Activated CD8-positive, alpha-beta T cell treated with anti-CD3 and anti-CD28 coated beads, Interleukin-2, amount 10 ng/mL, durations not matched to agents 7 days and 5 days (primary cell): ENCODE measurements around the gene ALPL. TPM values are rescaled to one million over a fixed set of nuclear protein-coding genes. Genes with fewer than 3 reads are reported as not detected.

Source experiments
- ATAC-seq: fragments of 150-1000 bp; cut with Tn5 transposase; one replicate; pipeline ENCODE4 v1.10.0; 2021; ENCODE audit warnings: moderate library complexity
- CTCF ChIA-PET: fragments of 350-600 bp; sonication (Branson Sonifier 250); formaldehyde crosslinking; loops from one replicate; lab custom pipeline; 2021; ENCODE audit warnings: antibody characterized with exemption; lab: Charles Lee
- POLR2A ChIA-PET: fragments of 350-600 bp; sonication (Branson Sonifier 250); formaldehyde crosslinking; loops from one replicate; lab custom pipeline; 2021; ENCODE audit warnings: antibody characterized with exemption; lab: Charles Lee
- DNase-seq: peaks from one replicate; pipeline ENCODE4 v3.0.0-alpha.2; 2020
- H3K27ac Mint-ChIP-seq: one replicate; pipeline ENCODE4 v1.8.0; 2021; ENCODE audit warnings: mild to moderate bottlenecking, mixed read lengths
- H3K27me3 Mint-ChIP-seq: one replicate; pipeline ENCODE4 v1.8.0; 2021; ENCODE audit warnings: low read depth, mixed read lengths
- H3K36me3 Mint-ChIP-seq: one replicate; pipeline ENCODE4 v1.8.0; 2021; ENCODE audit warnings: low read depth, mixed read lengths
- H3K4me1 Mint-ChIP-seq: one replicate; pipeline ENCODE4 v1.8.0; 2021; ENCODE audit warnings: low read depth, mixed read lengths
- H3K4me3 Mint-ChIP-seq: one replicate; pipeline ENCODE4 v1.8.0; 2021; ENCODE audit warnings: mild to moderate bottlenecking, mixed read lengths
- H3K9me3 Mint-ChIP-seq: one replicate; pipeline ENCODE4 v1.8.0; 2022; ENCODE audit warnings: mixed read lengths; ENCODE audit not compliant: insufficient read depth
- total RNA-seq, 2 experiments: library from RNA; stranded (reverse); gene quantifications; one replicate each; pipeline ENCODE4 v1.2.3, GENCODE V29; 2021

ALPL gene
- total RNA-seq, 2 experiments from 2014 or later: not detected

- ATAC-seq (no peak), DNase-seq (no peak)
- CTCF ChIA-PET: no interaction called here
- no peak overlapping the region for H3K27ac Mint-ChIP-seq
- H3K4me1 Mint-ChIP-seq: no peaks in the 10 kb centered on the region
- no peaks in the 10 kb centered on the region for H3K36me3 Mint-ChIP-seq
- no peaks in the 10 kb centered on the region for H3K27me3 Mint-ChIP-seq
- H3K9me3 Mint-ChIP-seq: no peaks in the 10 kb centered on the region
- no peak overlapping the region for H3K4me3 Mint-ChIP-seq
- POLR2A ChIA-PET: no interaction called here
These were observed 59.0 kb downstream of the ALPL start for GRCh38 chr1:21568006-21568746.

GRCh38 chr1:21568809-21569385 is 59.7 kb downstream of the ALPL start:
- H3K27ac Mint-ChIP-seq: no peak overlapping the region
- CTCF ChIA-PET: no interaction called here

DNA sequence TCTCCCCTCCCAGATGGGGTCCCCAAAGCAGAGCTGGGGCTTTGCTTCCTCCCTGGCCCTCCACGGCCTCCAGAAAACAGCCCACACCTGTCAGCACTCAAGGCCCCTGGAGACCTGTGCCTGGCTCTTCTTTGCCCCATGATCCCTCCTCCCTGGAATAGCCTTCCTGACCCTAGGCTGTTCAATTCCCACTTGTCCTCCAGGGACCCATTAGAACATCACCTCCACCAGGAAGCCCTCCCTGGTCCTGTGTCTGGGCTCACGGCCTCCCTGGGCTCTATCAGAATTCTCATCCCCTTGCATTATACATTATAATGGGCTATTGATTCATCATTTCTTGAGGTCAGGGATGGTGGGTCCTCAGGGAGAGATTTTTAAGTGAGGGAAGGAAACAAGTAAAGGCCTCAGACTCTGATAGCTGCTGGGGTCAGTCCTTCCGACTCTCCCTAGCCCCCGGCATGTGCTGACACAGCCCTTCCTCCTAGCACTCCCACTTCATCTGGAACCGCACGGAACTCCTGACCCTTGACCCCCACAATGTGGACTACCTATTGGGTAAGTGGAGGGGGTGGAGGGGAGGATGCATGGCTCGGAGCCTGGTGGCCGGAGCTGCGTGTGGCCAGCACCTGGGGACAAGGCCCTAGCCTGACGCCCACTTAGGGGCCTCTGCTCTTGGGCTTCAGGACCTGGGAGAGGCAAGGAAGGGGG is 60.8 kb downstream of the ALPL start:
- H3K36me3 Mint-ChIP-seq: no peaks in the 10 kb centered on the region
- no peaks in the 10 kb centered on the region for H3K9me3 Mint-ChIP-seq
- no peak overlapping the region for H3K4me3 Mint-ChIP-seq
- ATAC-seq (no peak), DNase-seq (no peak)
- ChIA-PET POLR2A (no interaction called here), CTCF (no interaction called here)
- H3K27ac Mint-ChIP-seq: no peak overlapping the region
- H3K27me3 Mint-ChIP-seq: peaks cover 10% of the 10 kb centered on the region
- peaks cover 3% of the 10 kb centered on the region for H3K4me1 Mint-ChIP-seq

More at GRCh38 chr1:21568809-21569385, 59.7 kb downstream of the ALPL start:
- Mint-ChIP-seq H3K36me3 (no peaks in the 10 kb centered on the region), H3K27me3 (peaks cover 4% of the 10 kb centered on the region), H3K4me1 (no peaks in the 10 kb centered on the region), H3K9me3 (no peaks in the 10 kb centered on the region), H3K4me3 (no peak overlapping the region)
- DNase-seq: no peak
- POLR2A ChIA-PET: no interaction called here
- no peak for ATAC-seq

GRCh38 chr1:21570528-21570875 is 61.3 kb downstream of the ALPL start:
- no peak for ATAC-seq
- DNase-seq: no peak
- peaks cover 3% of the 10 kb centered on the region for H3K4me1 Mint-ChIP-seq
- no peak overlapping the region for H3K27ac Mint-ChIP-seq
- CTCF ChIA-PET: no interaction called here
- no peak overlapping the region for H3K4me3 Mint-ChIP-seq
- no peaks in the 10 kb centered on the region for H3K9me3 Mint-ChIP-seq
- peaks cover 10% of the 10 kb centered on the region for H3K27me3 Mint-ChIP-seq
- H3K36me3 Mint-ChIP-seq: no peaks in the 10 kb centered on the region
- POLR2A ChIA-PET: no interaction called here

DNA sequence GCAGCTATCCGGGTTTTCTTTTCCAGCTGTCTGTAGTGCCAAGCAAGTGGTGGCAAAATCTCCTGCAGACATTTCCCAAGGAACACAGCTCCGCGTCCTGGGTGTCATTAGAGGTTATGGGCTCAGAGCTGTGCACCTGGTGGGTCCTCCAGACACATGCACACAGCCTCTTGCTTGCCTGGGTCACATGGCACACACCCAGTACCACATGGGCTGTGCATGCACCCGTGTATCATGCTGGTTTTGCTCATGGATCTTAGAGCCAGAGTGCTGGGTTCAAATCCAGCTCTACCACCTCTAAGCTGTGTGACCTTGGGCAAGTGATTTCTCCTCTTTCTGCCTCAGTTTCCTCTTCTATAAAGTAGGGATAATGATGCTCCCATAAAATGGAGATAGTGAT is 61.7 kb downstream of the ALPL start:
- no peaks in the 10 kb centered on the region for H3K9me3 Mint-ChIP-seq
- peaks cover 10% of the 10 kb centered on the region for H3K27me3 Mint-ChIP-seq
- no peak overlapping the region for H3K4me3 Mint-ChIP-seq
- CTCF ChIA-PET: no interaction called here
- ATAC-seq (no peak), DNase-seq (no peak)
- no peaks in the 10 kb centered on the region for H3K36me3 Mint-ChIP-seq
- POLR2A ChIA-PET: no interaction called here
- no peak overlapping the region for H3K27ac Mint-ChIP-seq
- H3K4me1 Mint-ChIP-seq: peaks cover 3% of the 10 kb centered on the region

GRCh38 chr1:21572221-21572620 is 63.0 kb downstream of the ALPL start:
- ChIA-PET CTCF (no interaction called here), POLR2A (no interaction called here)

GRCh38 chr1:21572735-21573277 is 63.6 kb downstream of the ALPL start:
- H3K36me3 Mint-ChIP-seq: no peaks in the 10 kb centered on the region
- ChIA-PET POLR2A (no interaction called here), CTCF (no interaction called here)
- H3K9me3 Mint-ChIP-seq: no peaks in the 10 kb centered on the region
- no peak overlapping the region for H3K27ac Mint-ChIP-seq
- no peak for DNase-seq
- H3K27me3 Mint-ChIP-seq: peaks cover 10% of the 10 kb centered on the region
- ATAC-seq: no peak
- peaks cover 3% of the 10 kb centered on the region for H3K4me1 Mint-ChIP-seq
- H3K4me3 Mint-ChIP-seq: no peak overlapping the region

More at GRCh38 chr1:21572221-21572620, 63.0 kb downstream of the ALPL start:
- Mint-ChIP-seq H3K27me3 (peaks cover 10% of the 10 kb centered on the region), H3K4me3 (no peak overlapping the region), H3K4me1 (peaks cover 3% of the 10 kb centered on the region), H3K27ac (no peak overlapping the region), H3K9me3 (no peaks in the 10 kb centered on the region), H3K36me3 (no peaks in the 10 kb centered on the region)
- DNase-seq (no peak), ATAC-seq (no peak)

DNA sequence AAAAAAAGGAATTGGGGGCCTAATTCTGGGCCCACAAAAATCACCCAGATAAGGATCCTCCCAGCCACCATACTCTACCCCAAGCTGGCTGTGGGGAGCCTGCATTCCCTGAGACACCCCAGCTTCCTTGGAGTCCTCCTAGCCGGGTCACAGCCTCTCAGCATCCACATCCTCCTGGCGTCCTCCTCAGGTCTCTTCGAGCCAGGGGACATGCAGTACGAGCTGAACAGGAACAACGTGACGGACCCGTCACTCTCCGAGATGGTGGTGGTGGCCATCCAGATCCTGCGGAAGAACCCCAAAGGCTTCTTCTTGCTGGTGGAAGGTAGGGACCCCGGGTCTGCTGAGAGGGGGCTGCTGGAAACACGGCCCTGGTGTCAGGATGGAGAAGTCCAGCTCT is 64.3 kb downstream of the ALPL start:
- Mint-ChIP-seq H3K27me3 (peaks cover 10% of the 10 kb centered on the region), H3K4me1 (peaks cover 3% of the 10 kb centered on the region), H3K9me3 (no peaks in the 10 kb centered on the region), H3K4me3 (no peak overlapping the region), H3K27ac (no peak overlapping the region), H3K36me3 (no peaks in the 10 kb centered on the region)
- ChIA-PET CTCF (no interaction called here), POLR2A (no interaction called here)
- DNase-seq (no peak), ATAC-seq (no peak)

GRCh38 chr1:21573971-21574465 is 64.8 kb downstream of the ALPL start:
- H3K4me3 Mint-ChIP-seq: no peak overlapping the region
- DNase-seq: peak; percentile 45
- CTCF ChIA-PET: no interaction called here

DNA sequence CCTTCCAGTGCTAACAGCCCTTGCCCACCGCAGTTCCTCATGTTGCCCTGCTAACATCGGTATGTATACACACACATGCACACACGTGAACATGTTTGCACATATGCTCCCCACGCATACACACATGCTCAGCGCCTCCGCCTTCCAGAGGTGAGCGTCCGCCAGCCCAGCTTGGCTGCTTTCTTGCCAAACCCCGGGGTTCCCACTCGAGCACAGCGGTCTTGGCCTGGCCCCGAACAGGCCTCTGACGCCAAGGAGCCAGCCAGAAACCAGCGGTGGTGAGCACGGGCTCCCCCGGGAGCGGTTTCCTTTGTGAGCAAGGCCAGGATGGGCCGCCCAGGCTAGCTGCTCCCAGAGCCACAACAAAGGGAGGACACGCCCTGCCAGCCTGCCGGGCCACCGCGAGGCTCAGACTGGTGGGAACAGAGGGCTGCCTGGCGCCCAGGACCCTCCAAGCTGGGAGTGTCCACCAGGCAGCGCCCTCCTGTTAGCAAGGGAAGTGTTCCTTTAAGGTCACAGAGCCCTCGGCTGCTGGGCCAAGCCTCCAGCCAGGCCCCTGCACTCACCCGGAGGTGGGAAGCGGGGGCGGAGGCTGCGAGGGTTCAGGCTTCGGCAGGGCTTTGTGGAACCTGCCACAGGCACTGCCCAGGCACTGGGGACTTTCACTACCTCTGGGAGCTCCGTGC is 65.4 kb downstream of the ALPL start:
- ChIA-PET POLR2A (no interaction called here), CTCF (no interaction called here)
- no peaks in the 10 kb centered on the region for H3K36me3 Mint-ChIP-seq
- H3K27me3 Mint-ChIP-seq: peaks cover 10% of the 10 kb centered on the region
- no peaks in the 10 kb centered on the region for H3K9me3 Mint-ChIP-seq
- no peak overlapping the region for H3K27ac Mint-ChIP-seq
- ATAC-seq (no peak), DNase-seq (no peak)
- H3K4me3 Mint-ChIP-seq: no peak overlapping the region
- H3K4me1 Mint-ChIP-seq: peaks cover 3% of the 10 kb centered on the region

More at GRCh38 chr1:21573971-21574465, 64.8 kb downstream of the ALPL start:
- ATAC-seq: no peak
- Mint-ChIP-seq H3K27me3 (peaks cover 10% of the 10 kb centered on the region), H3K4me1 (peaks cover 3% of the 10 kb centered on the region), H3K9me3 (no peaks in the 10 kb centered on the region), H3K36me3 (no peaks in the 10 kb centered on the region), H3K27ac (no peak overlapping the region)
- POLR2A ChIA-PET: no interaction called here

DNA sequence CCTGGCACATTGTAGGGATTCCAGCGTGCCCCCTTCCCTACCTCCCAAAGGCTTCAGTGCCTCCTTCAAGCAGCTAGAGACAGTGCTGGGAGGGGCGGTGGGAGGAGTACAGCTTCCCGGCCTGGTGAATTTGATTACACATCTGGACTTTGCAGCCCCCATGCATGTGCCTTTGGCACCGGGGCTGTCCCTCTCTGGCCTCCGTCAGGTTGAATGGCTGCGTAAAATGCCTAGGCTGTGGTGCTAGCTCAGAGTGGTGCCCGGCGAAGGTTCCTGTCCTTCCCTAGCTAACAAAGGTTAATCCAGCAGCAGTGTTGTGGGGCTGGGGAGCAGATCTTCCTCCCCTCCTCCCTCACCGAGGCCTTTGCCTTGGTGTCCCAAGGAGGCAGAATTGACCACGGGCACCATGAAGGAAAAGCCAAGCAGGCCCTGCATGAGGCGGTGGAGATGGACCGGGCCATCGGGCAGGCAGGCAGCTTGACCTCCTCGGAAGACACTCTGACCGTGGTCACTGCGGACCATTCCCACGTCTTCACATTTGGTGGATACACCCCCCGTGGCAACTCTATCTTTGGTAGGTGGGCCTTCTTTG is 66.2 kb downstream of the ALPL start:
- no peak for ATAC-seq
- no peaks in the 10 kb centered on the region for H3K36me3 Mint-ChIP-seq

More for the DNA sequence above, 66.2 kb downstream of the ALPL start:
- H3K4me1 Mint-ChIP-seq: peaks cover 3% of the 10 kb centered on the region
- no peaks in the 10 kb centered on the region for H3K9me3 Mint-ChIP-seq
- ChIA-PET CTCF (no interaction called here), POLR2A (no interaction called here)
- H3K27ac Mint-ChIP-seq: no peak overlapping the region
- DNase-seq: no peak
- H3K4me3 Mint-ChIP-seq: no peak overlapping the region
- H3K27me3 Mint-ChIP-seq: peaks cover 10% of the 10 kb centered on the region
